K562 (cell line): ENCODE data around the gene ECSIT. TPM values are rescaled to one million over a fixed set of nuclear protein-coding genes. Genes with fewer than 3 reads are reported as not detected.
"Not testable (repeated sequence)": the region's sequence is repeated elsewhere in the genome, so short reads cannot be mapped to it uniquely, and the experiment has no call there.

Source experiments
- ATAC-seq: fragments of 200-7000 bp; cut with Tn5 transposase; 3 replicates; pipeline ENCODE4 v1.9.1; 2020; ENCODE audit warnings: moderate library complexity
- BruUV-seq: library from RNA; stranded (reverse); fragments of 400-500 nt; replicated peaks from 2 replicates; lab custom pipeline; 2021; lab: Mats Ljungman, UMichigan
- CTCF ChIA-PET: fragments of 300-600 bp; formaldehyde crosslinking; extraction: SDS; loops from one replicate; lab custom pipeline; 2021; ENCODE audit warnings: low intra/inter-chr PET ratio; lab: Yijun Ruan, JAX
- POLR2A ChIA-PET: fragments of 300-600, 350-650 bp; sonication (Branson Sonifier 250); formaldehyde crosslinking; extraction: SDS; loops from one replicate; lab custom pipeline; 2021; ENCODE audit warnings: antibody characterized with exemption, inconsistent platforms; lab: Yijun Ruan, JAX
- DNase-seq, 4 experiments: peaks; one replicate each; pipeline versions ENCODE4 v3.0.0 to v3.0.0-alpha.2; 2011 to 2018; ENCODE audit warnings: low spot score in 3 of 4, mixed read lengths in 3 of 4; ENCODE audit errors: extremely low read depth in 1 of 4
- FAIRE-seq: peaks from 2 replicates; lab custom pipeline; 2011; peaks lifted over from hg19 to GRCh38; lab: Jason Lieb, UNC
- H2AFZ ChIP-seq: 2 replicates; pipeline ENCODE4 v1.6.0; 2011; ENCODE audit warnings: low read depth, low read length, control low read depth, inconsistent platforms
- H3K27ac ChIP-seq: fragments of 200-600 bp; 3 replicates; pipeline ENCODE4 v1.8.0; 2011; ENCODE audit warnings: low read depth, mild to moderate bottlenecking, control low read depth, inconsistent platforms, low read length, moderate library complexity, mixed read lengths; ENCODE audit errors: extremely low read depth
- H3K27me3 ChIP-seq, 2 experiments: fragments of 300-600 bp in 1 of 2; 2 replicates in 1 of 2; 3 replicates in 1 of 2; pipeline versions ENCODE4 v1.6.0 to v1.8.0; 2011; ENCODE audit warnings: inconsistent platforms in 2 of 2, low read length in 2 of 2, mild to moderate bottlenecking in 1 of 2, mixed read lengths in 1 of 2, moderate library complexity in 1 of 2; ENCODE audit not compliant: control insufficient read depth in 2 of 2, insufficient read depth in 2 of 2
- H3K36me3 ChIP-seq: fragments of 300-600 bp; 3 replicates; pipeline ENCODE4 v1.8.0; 2011; ENCODE audit warnings: mild to moderate bottlenecking, low read length, inconsistent platforms; ENCODE audit not compliant: control insufficient read depth, insufficient read depth
- H3K4me1 ChIP-seq, 2 experiments: fragments of 200-600 bp in 1 of 2; replicated peaks in 1 of 2; 2 replicates in 1 of 2; 3 replicates in 1 of 2; pipeline versions ENCODE4 v1.5.1 to v1.8.0; 2011; ENCODE audit warnings: inconsistent platforms in 2 of 2, low read length in 2 of 2, mild to moderate bottlenecking in 1 of 2, mixed read lengths in 1 of 2, moderate library complexity in 1 of 2; ENCODE audit not compliant: control insufficient read depth in 2 of 2, insufficient read depth in 2 of 2
- H3K4me2 ChIP-seq: 2 replicates; pipeline ENCODE4 v1.6.1; 2011; ENCODE audit warnings: low read length, control low read depth, inconsistent platforms, mixed read lengths; ENCODE audit not compliant: insufficient read depth
- H3K4me3 ChIP-seq: fragments of 200-600 bp; sonication (generic), shearing (Covaris generic); 2 replicates; pipeline ENCODE4 v1.5.1; 2016; ENCODE audit warnings: control low read depth, inconsistent platforms
- H3K79me2 ChIP-seq: fragments of 200-600 bp; 3 replicates; pipeline ENCODE4 v1.8.0; 2011; ENCODE audit warnings: low read length, inconsistent platforms; ENCODE audit not compliant: control insufficient read depth, insufficient read depth
- H3K9ac ChIP-seq, 2 experiments: 2 replicates each; pipeline versions ENCODE4 v1.6.0 to v1.6.1; 2011; ENCODE audit warnings: low read depth in 2 of 2, low read length in 2 of 2, control low read depth in 1 of 2, inconsistent platforms in 1 of 2, mild to moderate bottlenecking in 1 of 2, mixed read lengths in 1 of 2; ENCODE audit not compliant: insufficient read depth in 1 of 2
- H3K9me1 ChIP-seq: one replicate; pipeline ENCODE4 v1.6.0; 2011; ENCODE audit warnings: inconsistent platforms, mild to moderate bottlenecking, low read length, moderate library complexity; ENCODE audit not compliant: control insufficient read depth, insufficient read depth
- H3K9me3 ChIP-seq: replicated peaks from 2 replicates; pipeline ENCODE4 v1.5.1; 2011; ENCODE audit warnings: low read depth, low read length, inconsistent platforms; ENCODE audit not compliant: control insufficient read depth, insufficient read depth
- H4K20me1 ChIP-seq: replicated peaks from 2 replicates; pipeline ENCODE4 v1.6.1; 2011; ENCODE audit warnings: low read length, inconsistent platforms, mixed read lengths; ENCODE audit not compliant: control insufficient read depth, insufficient read depth
- ETS2 ChIP-seq: IDR thresholded peaks from 2 replicates; pipeline ENCODE4 v1.6.1; 2016; ENCODE audit warnings: borderline replicate concordance, missing genetic modification characterization, mild to moderate bottlenecking, moderate library complexity, missing compliant biosample characterization; ENCODE audit not compliant: poor library complexity, severe bottlenecking
- GTF2A2 ChIP-seq: IDR thresholded peaks from 2 replicates; pipeline ENCODE4 v1.6.1; 2016; ENCODE audit warnings: mild to moderate bottlenecking, missing genetic modification characterization, missing compliant biosample characterization
- HDAC2 ChIP-seq: fragments of 450-650 bp; IDR thresholded peaks from 2 replicates; pipeline ENCODE4 v1.6.1; 2016; ENCODE audit warnings: mild to moderate bottlenecking
- ID3 ChIP-seq, 2 experiments: fragments of 250-450 bp in 1 of 2; fragments of 450-650 bp in 1 of 2; sonication (Bioruptor Pico) in 1 of 2; IDR thresholded peaks; 2 replicates each; pipeline versions ENCODE4 v1.6.1 to v1.8.0; 2016 to 2021; ENCODE audit warnings: mild to moderate bottlenecking in 2 of 2, moderate library complexity in 2 of 2, missing compliant biosample characterization in 1 of 2, missing genetic modification characterization in 1 of 2
- KLF13 ChIP-seq: fragments of 450-650 bp; IDR thresholded peaks from 2 replicates; pipeline ENCODE4 v1.6.1; 2016; ENCODE audit warnings: missing genetic modification characterization, low read depth, mild to moderate bottlenecking, missing compliant biosample characterization, moderate library complexity, borderline replicate concordance
- LARP7 ChIP-seq: fragments of 450-650 bp; IDR thresholded peaks from 2 replicates; pipeline ENCODE4 v1.6.1; 2016
- MEIS2 ChIP-seq: fragments of 450-650 bp; IDR thresholded peaks from 2 replicates; pipeline ENCODE4 v1.6.1; 2014; ENCODE audit warnings: mild to moderate bottlenecking; ENCODE audit not compliant: partially characterized antibody
- MTA3 ChIP-seq: fragments of 450-650 bp; formaldehyde crosslinking; IDR thresholded peaks from 2 replicates; pipeline ENCODE4 v1.6.1; 2017; ENCODE audit warnings: mild to moderate bottlenecking, borderline replicate concordance
- NR4A1 ChIP-seq, 2 experiments: fragments of 250-450 bp in 1 of 2; fragments of 450-650 bp in 1 of 2; sonication (Bioruptor Pico) in 1 of 2; IDR thresholded peaks; 2 replicates each; pipeline versions ENCODE4 v1.4.0 to v1.6.1; 2016 to 2020; ENCODE audit warnings: mild to moderate bottlenecking in 2 of 2, missing compliant biosample characterization in 1 of 2, missing genetic modification characterization in 1 of 2, moderate library complexity in 1 of 2
- PKNOX1 ChIP-seq: fragments of 450-650 bp; IDR thresholded peaks from 2 replicates; pipeline ENCODE4 v1.6.1; 2016
- POLR2H ChIP-seq: IDR thresholded peaks from 2 replicates; pipeline ENCODE4 v1.6.1; 2016; ENCODE audit warnings: missing genetic modification characterization, low read depth, mild to moderate bottlenecking, control low read depth, missing compliant biosample characterization, moderate library complexity
- ZNF384 ChIP-seq: IDR thresholded peaks from 2 replicates; pipeline ENCODE4 v1.6.1; 2012; ENCODE audit warnings: low read depth, low read length, improper control_type of control experiment
- WGBS: fragments of 100-300 bp; shearing (Covaris generic); methylation state at CpG from one replicate; pipeline ENCODE4 v1.1.6; 2016; ENCODE audit warnings: low coverage, mixed read lengths; ENCODE audit not compliant: insufficient coverage; ENCODE audit errors: missing lambda C conversion rate; 5-methylcytosine and 5-hydroxymethylcytosine counted together
- in situ Hi-C: fragments of 300-500 bp; cut with MboI; formaldehyde crosslinking; loops from 4 replicates; pipeline ENCODE4 v1.15.0; 2018; ENCODE audit warnings: inconsistent platforms, mixed read lengths
- intact Hi-C: fragments of 100-400 bp; cut with micrococcal nuclease; formaldehyde crosslinking; loops from 2 replicates; pipeline ENCODE4 v1.14.2; 2022
- polyA plus RNA-seq, 8 experiments: library from polyadenylated mRNA; depleted of rRNA in 4 of 8; stranded (reverse) in 5 of 8; unstranded in 3 of 8; fragments of >200 nt; fragmentation: Nextera tagmentation in 2 of 8; fragmentation: Illumina TruSeq in 1 of 8; extraction: Ambion mirVana in 2 of 8; extraction: Trizol in 1 of 8; gene quantifications; 2 replicates each; pipeline versions ENCODE4 v1.2.1 to v1.2.3, GENCODE V29; 2011 to 2014; ENCODE audit warnings: inconsistent platforms in 1 of 8, missing spikeins in 1 of 8
- total RNA-seq, 7 experiments: library from RNA; depleted of rRNA in 6 of 7; stranded (reverse); fragments of >200 nt in 6 of 7; fragmentation: Illumina TruSeq in 2 of 7; extraction: Trizol in 2 of 7; gene quantifications; 2 replicates each; pipeline versions ENCODE4 v1.2.1 to v1.2.3, GENCODE V29; 2011 to 2021; ENCODE audit warnings: low replicate concordance in 1 of 7

ECSIT gene
- total and polyA plus RNA-seq, 9 of the 15 experiments (the other 6 are each of a cell fraction or from before 2014, with no cell fraction given) = 1.1 to 82.5 (median 43.9) TPM

- not testable (repeated sequence) for BruUV-seq; H3K4me3 ChIP-seq; TF ChIP-seq ID3, NR4A1 (CRISPR knock-in tag; IDR thresholded peaks at IDR 0.05)
- H3K4me2 ChIP-seq = peak overlapping the region; percentile 81
- TF ChIP-seq HDAC2 (0 out of 2 replicates have a peak, but pooled peaks have one; percentile 14), PKNOX1 (0 out of 2 replicates have a peak, but pooled peaks have one; percentile 22), POLR2H (tag) (0 out of 2 replicates have a peak, but pooled peaks have one; percentile 3), ETS2 (peak; percentile 37), MEIS2 (peak; percentile 42), MTA3 (peak; percentile 42; the same call in 1 of the 2 replicates), LARP7 (peak; percentile 13; the same call in 1 of the 2 replicates), ID3 (tag; IDR thresholded peaks at IDR 0.05) (peak; percentile 73), KLF13 (0 out of 2 replicates have a peak, but pooled peaks have one; percentile 19), GTF2A2 (tag) (peak; percentile 37; the same call in 1 of the 2 replicates), NR4A1 (tag; IDR thresholded peaks at IDR 0.05) (peak; percentile 74; the same call in 1 of the 2 replicates), ZNF384 (peak; percentile 70; the same call in 1 of the 2 replicates)
Observed at GRCh38 chr19:11564082-11564807, 35.3 kb upstream of the ECSIT start.

More at GRCh38 chr19:11564082-11564807, 35.3 kb upstream of the ECSIT start:
- H3K36me3 ChIP-seq, in situ Hi-C loops, CTCF ChIA-PET, H3K9me1 ChIP-seq, H4K20me1 ChIP-seq, H3K9me3 ChIP-seq, DNase-seq, H3K27me3 ChIP-seq, ATAC-seq, FAIRE-seq: not testable (repeated sequence)
- Histone ChIP-seq H3K4me1 (peaks cover 58 to 63% of the 10 kb centered on the region in 2 experiments), H3K79me2 (peaks cover 19% of the 10 kb centered on the region), H3K9ac (peak overlapping the region in 1 of 2 experiments; percentile 68; a peak in 2 of 4 replicates), H3K27ac (peak overlapping the region; percentile 86), H2AFZ (peak overlapping the region; percentile 14; the same call in 1 of the 2 replicates)
- intact Hi-C loops = loop anchor here (1.0 to 5.0 kb wide), 2 partner anchors 23 to 133 kb away; no protein-coding TSS in a partner anchor
- POLR2A ChIA-PET = interaction anchor here (0.7 to 1.4 kb wide), 9 partner anchors 9 to 553 kb away, joined by 3 to 6 read pairs (median 4); no protein-coding TSS in a partner anchor
- WGBS = 18% methylated on average over 6 of the region's 6 CpGs
